DLD1 (cell line): ENCODE results near the gene UBE2N.

Source experiments
- in situ Hi-C: cut with HindIII; loops from 2 replicates; pipeline ENCODE4 v1.10.0; 2017; ENCODE audit warnings: low sequenced_read_pairs

UBE2N gene, protein sequence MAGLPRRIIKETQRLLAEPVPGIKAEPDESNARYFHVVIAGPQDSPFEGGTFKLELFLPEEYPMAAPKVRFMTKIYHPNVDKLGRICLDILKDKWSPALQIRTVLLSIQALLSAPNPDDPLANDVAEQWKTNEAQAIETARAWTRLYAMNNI

DNA sequence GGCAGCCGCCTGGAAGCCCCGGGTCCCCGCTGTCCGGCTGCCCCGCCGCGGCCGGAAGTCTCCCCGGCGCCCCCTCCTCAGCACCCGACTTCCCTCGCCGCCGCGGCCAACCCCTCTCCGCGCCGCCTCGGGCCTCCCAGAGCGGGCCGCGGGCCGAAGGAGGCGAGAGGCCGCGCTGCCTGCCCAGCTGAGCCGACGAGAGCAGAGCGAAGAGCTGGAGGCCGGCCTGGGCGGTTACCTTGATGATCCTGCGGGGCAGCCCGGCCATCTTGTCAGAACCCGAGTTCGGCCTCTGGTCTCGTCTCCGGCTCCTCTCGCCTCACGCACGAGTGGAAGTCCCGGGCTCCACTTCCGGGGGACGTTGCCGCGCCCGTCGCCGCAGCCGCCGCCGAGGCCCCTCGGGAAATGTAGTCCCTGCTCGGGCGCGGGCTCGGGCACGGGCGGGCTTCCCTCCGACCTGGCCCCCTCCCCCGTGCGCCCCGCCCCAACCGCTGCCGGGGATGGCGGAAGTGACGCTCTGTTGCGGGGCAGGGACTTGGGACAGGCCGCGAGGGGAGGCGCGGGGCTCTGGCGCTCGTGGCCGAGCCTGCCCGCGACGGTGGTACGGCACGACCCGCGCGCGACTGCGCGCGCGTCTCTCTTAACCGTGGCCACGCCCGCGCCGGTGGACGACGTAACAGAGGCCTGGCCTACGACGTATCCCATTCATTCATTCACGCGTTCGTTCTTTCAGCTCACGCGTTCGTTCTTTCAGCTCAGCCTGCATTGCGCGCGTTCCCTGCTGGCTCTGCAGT is at the start of gene UBE2N:
Gene UBE2N, minus strand, starts transcription at position 331 of the 794 bp plus-strand sequence. Its CDS starts 63 bp downstream, at position 268.
- in situ Hi-C loops, result no loop called here

DNA sequence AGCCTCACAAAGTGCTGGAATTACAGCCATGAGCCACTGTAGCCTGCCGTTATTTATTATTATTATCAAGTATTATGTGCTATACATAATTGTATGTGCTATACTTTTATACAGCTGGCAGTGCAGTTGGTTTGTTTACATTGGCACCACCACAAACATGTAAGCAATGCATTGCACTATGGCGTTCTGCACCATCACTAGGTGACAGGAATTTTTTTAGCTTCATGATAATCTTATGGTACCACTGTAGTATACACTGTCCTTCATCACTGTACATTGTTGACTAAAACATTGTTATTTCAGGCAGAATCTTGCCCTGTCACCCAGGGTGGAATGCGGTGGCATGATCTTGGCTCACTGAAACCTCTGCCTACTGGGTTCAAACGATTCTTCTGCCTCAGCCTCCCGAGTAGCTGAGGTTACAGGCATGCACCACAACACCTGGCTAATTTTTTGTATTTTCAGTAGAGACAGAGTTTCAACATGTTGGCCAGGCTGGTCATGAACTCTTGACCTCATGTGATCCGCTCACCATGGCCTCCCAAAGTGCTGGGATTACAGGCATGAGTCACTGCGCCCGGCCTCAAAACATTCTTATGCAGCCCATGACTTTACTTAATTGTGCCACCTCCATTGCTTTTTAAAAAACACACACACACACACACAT is 42.7 kb upstream of the UBE2N start:
- in situ Hi-C loops, result no loop called here

DNA sequence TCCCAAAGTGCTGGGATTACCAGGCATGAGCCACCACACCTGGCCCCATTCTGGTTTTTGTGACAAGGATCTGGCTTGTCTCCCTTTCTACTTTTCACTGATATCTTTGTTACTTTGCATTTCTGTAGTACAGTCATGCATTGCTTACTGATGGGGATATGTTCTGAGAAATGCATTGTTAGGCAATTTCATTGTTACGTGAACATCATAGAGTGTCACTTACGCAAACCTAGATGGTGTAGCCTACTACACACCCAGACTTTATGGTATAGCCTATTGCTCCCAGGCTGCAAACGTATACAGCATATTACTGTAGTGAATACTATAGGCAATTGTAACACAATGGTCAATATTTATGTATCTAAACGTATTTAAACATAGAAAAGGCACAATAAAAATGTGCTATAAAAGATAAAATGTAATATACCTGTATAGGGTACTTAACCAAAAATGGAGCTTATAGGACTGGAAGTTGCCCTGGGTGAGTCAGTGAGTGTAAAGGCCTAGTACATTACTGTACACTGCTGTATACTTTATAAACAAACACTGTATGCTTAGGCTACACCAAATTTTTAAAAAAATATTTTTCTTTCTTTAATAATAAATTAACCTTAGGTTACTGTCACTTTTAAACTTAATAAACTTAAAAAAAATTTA is 41.5 kb upstream of the UBE2N start:
- in situ Hi-C loops, result no loop called here

DNA sequence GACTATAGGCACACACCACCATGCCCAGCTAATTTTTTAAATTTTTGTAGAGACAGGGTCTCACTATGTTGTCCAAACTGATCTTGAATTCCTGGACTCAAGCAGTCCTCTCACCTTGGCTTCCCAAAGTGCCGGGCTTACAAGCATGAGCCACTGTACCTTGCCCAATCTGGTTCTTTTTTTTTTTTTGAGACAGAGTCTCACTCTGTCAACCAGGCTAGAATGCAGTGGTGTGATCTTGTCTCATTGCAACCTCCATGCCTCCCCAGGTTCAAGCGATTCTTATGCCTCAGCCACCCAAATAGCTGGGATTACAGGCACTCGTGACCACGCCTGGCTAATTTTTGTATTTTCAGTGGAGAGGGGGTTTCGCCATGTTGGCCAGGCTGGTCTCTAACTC is 41.0 kb upstream of the UBE2N start:
- in situ Hi-C loops, result no loop called here

DNA sequence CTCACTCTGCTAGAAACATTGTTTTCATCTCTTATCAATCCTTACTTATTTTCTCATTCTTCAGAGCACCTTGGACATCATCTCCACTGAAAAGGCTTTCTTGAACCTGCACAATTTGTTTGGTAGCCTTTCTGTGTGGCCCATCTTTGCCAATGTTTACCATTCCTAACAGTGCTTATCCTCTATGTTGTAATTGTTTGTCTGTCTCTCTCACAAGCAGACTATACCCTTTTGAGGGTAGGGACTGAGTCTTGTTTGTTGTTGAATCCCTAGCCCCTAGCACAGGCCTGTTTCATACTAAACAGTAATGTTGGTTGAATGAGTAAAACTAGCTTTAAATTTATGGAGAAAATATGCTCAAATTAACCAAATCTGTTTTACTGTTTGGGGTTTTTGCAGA is 34.8 kb upstream of the UBE2N start:
- in situ Hi-C loops, result no loop called here

DNA sequence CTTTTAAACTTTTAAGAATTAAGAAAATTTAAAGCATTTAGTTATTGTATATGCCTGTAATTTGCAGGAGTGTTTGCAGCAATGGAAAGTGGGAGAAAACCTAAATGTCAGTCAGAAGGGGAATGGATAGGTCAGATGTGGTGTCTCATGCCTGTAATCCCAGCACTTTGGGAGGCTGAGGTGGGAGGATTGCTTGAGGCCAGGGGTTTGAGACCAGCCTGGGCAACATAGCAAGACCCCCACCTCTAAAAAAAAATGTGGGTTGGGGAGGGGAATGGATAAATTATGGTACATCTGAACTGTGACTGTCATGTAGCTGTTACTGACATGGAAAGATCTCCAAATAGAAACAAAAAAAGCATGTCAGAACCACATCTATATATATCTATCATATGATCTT is 27.6 kb upstream of the UBE2N start:
- in situ Hi-C loops, result no loop called here

DNA sequence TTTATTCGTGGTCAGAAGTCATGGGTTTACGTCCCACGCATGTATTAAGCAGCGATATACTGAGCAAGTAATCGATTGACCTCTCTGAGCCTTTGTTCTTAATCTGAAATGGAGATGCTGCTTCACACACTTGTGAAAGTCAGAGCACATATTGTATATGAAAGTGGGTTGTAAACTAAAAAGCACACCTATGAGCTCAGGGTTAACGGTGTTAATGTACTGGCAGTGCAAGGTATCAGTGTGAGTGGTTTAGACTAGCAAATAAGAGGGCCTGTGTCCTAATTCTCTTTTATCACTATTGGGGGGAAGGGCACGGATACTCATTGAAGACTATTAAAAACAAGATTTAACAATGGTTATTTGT is 26.2 kb upstream of the UBE2N start:
- in situ Hi-C loops, result no loop called here

DNA sequence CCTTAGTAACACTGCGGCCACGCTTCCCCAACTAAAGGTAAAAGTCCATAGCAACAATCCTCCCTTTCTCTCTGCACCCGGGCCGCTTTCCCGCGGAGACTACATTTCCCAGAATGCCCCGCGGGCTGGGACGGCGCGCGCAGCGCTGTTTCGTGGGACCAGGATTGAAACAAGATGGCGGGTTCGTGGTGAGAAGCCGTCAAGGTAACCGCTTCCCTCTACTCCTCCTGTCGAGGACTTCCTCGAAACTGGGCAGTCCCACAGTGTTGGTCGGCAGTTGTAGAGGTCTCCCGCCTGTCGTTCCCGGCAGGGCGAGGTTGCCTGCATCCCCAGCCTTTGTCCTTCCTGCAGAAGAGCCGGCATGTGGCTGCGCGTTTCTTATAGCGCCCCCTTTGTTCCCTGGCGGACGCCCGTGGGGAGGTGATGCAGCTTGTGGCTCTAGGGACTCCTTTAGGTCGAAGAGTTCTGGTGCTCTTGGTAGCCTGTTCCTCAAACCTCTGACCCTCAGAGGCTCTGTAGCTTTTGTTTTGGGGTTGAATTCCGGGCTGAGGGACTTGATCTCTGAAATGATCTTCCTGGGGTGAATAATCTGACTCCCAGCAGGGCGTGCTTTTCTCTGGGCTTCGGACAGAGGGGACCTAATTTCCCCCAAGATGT is 25.7 kb upstream of the UBE2N start, which contains the start of gene MRPL42:
Gene MRPL42, plus strand, starts transcription at position 164 of the 657 bp plus-strand sequence. CDS start 1,772 bp downstream, outside the sequence.
- in situ Hi-C loops, result no loop called here

DNA sequence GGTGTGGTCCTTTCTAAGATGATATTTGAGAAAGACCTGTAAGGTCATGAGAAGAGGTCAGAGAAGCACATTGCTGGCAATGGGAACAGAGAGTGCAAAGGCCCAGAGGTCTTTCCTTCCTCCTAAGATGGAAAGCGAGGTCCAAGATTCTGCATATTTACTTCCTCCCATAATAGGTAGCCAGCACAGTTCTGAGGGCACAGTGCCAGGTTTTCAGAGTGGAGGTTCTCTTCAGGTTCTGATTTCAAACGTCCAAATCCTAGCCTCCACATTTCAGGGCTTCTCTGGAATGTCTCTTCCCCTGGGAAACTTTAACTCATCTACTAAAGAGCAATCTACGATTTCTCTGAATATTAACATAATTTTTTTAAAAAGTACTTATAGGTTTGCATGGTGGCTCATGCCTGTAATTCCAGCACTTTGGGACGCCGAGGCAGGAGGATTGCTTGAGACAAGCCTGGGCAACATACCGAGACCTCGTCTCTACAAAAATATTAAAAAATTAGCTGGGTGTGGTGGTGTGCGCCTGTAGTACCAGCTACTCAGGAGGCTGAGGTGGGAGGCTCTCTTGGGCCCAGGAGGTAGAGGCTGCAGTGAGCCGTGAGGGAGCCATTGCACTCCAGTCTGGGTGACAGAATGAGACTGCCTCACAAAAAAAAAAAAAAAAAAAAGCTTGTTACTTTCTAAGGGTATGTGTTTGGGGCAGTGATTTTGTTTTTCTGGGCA is 25.0 kb upstream of the UBE2N start:
- in situ Hi-C loops, result no loop called here

DNA sequence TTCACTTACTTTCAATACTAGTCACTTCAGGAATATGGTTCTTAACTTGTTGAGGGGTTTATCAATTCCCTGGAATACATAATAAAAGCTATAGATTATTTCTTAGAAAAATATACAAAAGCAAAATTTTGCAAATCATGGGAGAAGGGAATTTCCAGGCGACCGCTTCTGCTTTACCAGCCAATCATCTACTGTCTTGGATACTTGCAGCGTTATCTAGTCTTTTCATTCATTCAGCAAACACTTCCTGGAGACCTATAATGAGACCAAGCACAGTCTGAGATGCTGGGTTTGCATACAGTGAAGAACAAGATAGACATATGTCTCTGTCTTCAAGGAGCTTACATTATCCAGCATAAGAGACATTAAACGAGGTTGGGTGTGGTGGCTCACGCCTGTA is 24.1 kb upstream of the UBE2N start:
- in situ Hi-C loops, result no loop called here

DNA sequence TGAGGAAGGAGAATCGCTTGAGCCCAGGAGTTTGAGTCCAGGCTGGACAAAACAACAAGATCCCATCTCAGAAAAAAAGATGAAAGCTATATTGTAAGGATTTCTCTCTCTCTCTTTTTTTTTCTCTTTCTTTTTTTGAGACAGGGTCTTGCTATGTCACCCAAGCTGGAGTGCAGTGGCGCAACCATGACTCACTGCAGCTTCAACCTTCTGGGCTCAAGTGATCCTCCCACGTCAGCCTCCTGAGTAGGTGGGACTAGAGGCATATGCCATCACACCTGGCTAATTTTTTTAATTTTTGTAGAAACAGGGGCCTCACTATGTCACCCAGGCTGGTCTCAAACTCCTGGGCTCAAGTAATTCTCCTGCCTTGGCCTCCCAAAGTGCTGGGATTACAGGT is 19.8 kb upstream of the UBE2N start:
- in situ Hi-C loops, result no loop called here

DNA sequence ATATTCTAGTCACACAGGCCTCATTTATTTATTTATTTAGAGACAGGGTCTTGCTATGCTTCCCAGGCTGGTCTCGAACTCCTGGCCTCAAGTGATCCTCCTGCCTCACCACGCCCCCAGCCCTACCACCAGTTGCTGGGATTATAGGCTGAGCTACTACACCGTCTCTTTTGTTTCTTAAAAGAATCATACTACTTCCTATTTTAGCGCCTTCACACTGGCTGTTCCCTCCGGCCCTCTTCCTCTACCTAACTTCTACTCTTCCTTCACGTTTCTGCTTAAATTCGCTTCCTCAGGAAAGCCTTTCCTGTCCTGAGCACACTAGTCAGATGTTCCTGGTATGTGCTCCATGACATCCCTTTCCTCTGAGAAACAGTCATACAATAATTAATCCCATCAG is 19.2 kb upstream of the UBE2N start:
- in situ Hi-C loops, result no loop called here

DNA sequence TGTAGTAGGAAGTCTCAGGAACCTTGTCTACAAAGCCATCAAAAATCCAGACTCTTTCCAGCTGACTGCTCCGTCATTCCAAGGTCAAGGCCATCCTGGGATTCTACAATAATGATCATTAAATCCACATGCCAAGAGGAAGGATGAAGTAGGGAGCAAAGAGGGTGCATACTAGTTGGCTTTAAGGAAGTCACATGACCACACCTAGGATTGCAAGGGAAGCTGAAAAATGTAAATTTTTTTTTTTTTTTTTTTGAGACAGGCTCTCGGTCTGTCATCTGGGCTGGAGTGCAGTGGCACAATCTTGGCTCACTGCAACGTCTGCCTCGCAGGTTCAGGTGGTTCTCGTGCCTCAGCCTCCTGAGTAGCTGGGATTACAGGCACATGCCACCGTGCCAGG is 18.3 kb upstream of the UBE2N start:
- in situ Hi-C loops, result no loop called here

DNA sequence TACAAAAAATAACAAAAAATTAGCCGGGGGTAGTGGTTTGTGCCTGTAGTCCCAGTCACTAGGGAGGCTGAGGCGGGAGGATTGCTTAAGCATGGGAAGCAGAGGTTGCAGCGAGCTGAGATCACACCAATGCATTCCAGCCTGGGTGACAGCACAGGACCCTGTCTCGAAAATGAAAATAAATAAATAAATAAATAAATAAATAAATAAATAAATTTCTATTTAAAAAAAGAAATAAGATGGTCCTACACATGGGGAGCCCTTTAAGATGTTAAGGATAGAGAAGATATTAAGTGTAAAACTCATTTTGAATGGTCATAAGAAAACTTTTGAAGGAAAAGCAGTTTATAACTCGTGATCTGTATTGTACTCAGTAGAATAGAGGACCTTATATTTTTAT is 17.4 kb upstream of the UBE2N start:
- in situ Hi-C loops, result no loop called here

DNA sequence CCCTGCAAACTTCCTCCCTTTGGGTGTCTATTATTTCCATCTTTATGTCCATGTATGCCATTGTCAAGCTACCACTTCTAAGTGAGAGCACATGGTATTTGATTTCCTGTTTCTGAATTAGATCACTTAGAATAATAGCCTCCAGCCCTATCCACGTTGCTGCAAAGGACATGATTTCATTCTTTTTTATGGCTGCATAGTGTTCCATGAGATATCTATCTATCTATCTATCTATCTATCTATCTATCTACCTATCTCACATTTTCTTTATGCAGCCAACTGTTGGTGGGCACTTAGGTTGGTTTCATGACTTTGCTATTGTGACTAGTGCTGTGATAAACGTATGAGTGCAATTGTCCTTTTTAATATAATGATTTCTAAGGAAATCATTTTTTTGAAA is 14.3 kb upstream of the UBE2N start:
- in situ Hi-C loops, result no loop called here

DNA sequence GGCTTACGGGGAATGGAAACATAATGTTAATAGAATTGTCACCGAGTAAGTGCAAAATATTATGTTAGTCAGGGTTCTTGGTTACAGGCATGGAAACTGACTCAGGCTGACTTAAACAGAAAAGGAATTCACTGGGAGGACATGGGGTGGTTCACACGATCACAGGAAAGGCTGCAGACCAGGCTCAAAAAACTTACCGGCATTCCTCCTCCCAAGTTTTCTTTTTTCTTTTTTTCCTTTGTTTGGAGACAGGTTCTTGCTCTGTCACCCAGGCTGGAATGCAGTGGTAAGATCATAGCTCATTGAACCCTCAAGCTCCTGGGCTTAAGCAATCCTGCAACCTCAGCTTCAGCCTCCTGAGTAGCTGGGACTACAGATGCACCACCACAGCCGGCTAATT is 11.9 kb upstream of the UBE2N start:
- in situ Hi-C loops, result no loop called here

DNA sequence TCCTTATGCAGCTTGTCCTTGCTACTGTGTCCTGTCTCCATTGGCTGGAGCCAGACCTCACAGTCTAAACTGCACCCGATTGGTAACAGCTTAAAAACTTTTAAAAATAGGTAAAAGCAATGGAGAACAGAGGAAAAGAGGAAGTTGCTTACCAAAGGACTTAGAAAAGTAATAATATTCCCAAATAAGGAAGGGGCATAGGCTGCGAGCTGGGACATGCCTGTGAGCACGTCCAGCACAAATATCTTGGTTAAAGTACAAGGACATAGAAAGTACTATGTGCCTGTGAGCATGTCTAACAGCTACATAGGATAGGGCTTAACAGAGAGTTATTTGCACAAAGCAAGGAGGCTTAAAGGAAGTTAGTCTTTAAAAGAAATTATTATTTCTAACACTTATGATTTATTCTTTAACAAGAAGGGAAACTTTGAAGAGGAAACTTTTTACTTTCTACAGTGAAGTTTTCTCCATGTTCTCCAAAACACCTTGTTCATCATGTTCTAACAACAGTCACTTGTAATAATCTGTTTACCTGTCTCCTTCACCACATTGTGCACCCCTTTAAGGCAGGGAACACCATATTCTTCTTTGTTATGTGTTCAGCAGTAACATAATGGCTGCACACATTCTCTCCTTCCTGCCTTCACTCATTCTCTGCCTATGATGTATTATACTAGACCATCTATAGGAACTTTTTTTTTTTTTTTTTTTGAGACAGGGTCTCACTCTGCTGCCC is 9.8 kb upstream of the UBE2N start:
- in situ Hi-C loops, result no loop called here

DNA sequence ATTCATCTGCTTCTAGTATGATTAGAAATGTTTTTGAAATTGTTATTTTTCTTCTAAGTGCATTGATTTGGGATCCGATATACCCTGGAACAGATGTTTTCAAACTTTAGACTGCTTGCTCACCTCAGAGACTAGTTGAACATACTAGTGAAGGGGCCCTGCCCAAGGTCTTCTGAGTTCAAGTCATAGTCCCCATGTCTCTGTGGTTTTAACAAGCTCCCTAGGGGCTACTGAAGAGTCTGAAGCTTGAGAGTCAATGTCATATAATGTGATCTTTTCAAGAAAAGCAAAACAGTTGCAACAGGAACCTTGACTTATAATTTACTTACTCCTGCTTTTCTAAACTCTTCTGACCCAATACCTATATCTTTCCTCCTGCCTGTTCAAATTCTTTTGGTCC is 7.5 kb upstream of the UBE2N start:
- in situ Hi-C loops, result no loop called here

DNA sequence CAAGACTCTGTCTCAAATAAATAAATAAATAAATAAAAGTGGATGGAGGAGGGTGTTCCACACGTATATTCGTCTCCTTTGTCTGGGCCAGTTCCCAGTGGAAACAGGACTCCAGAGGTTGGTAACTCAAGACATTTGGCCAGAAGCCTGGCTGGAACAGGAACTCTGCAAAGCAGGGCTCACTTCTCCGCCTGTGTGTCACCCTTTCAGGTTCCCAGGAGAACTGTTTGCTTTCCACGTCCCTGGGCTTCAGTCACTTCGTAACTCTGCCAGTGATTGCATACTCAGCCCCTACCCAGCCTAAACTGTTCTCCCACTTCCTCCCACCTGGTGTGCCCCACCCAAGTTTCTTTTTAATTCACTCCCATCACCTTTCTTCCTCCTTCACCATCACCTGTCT is 7.0 kb upstream of the UBE2N start:
- in situ Hi-C loops, result no loop called here
